Stimulated activated CD8-positive, alpha-beta memory T cell treated with anti-CD3 and anti-CD28 coated beads, Interleukin-7, amount 100 ng/mL, for 24 hours (primary cell): ENCODE measurements around the gene GIMD1.

Experiments used
- DNase-seq: peaks from one replicate; pipeline ENCODE4 v3.0.0-alpha.2; 2020; ENCODE audit warnings: low read depth

Gene GIMD1

DNA sequence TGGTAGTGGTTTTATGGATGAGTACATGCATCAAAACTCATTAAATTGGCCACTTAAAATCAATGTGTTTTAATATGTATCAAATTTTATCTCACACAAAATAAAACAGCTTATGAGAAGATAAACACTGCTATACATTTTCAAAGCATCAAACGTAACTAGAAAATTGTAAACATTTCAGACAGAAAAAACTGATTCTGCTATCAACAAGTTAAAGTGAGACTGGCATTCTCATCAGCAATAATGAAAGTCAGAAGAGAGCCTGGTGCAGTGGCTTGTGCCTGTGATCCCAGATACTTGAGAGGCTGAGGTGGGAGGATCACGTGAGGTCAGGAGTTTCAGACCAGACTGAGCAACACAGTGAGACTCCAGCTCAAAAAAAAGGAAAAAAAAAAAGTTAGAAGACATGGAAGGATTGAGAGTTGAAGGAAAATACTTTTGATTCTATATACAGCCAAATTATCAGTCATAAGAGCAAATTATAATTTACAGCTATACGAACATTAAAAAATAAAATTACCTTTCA is 55.5 kb downstream of the GIMD1 start:
- no peak for DNase-seq

DNA sequence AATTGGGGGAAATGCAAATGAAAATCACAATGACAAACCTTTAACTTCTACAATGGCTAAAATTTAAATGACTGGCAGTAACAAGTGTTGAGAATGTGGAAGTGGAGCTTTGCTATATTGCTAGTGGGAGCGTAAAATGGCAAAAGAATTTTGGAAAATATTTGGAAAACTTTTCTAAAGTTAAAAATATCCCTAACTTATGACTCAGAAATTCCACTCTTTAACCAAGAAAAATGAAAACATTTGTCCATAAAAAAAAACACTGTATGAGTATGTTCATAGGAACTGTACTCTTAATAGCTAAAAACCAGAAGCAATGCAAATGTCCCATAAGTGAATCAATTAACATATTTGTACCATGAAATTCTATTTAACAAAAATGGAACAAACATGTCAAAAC is 56.2 kb downstream of the GIMD1 start:
- no peak for DNase-seq
